H1 (cell line): ENCODE measurements around the gene TLCD2. TPM values are rescaled to one million over a fixed set of nuclear protein-coding genes. Genes with fewer than 3 reads are reported as not detected.

ENCODE experiments used
- CTCF ChIA-PET: fragments of 300-600 bp; sonication (Branson Sonifier 250); formaldehyde crosslinking; loops from one replicate; lab custom pipeline; 2021; ENCODE audit not compliant: partially characterized antibody; lab: Charles Lee
- POLR2A ChIA-PET: fragments of 300-600 bp; sonication (Branson Sonifier 250); formaldehyde crosslinking; loops from one replicate; lab custom pipeline; 2021; ENCODE audit warnings: inconsistent platforms; ENCODE audit not compliant: partially characterized antibody; lab: Charles Lee
- DNase-seq, 2 experiments: peaks; one replicate each; pipeline versions ENCODE4 v3.0.0 to v3.0.0-alpha.2; 2010 to 2022; ENCODE audit warnings: low spot score in 2 of 2, low read depth in 1 of 2, mixed read lengths in 1 of 2
- FAIRE-seq: peaks from 2 replicates; lab custom pipeline; 2011; peaks lifted over from hg19 to GRCh38; lab: Jason Lieb, UNC
- H2AFZ ChIP-seq: 2 replicates; pipeline ENCODE4 v1.8.1; 2012; ENCODE audit warnings: low read length, inconsistent platforms
- H2AK5ac ChIP-seq: 2 replicates; pipeline ENCODE4 v1.6.1; 2013; ENCODE audit warnings: low read depth, low read length
- H2BK120ac ChIP-seq: replicated peaks from 2 replicates; pipeline ENCODE3; 2013; ENCODE audit warnings: low read depth, low read length, inconsistent platforms
- H2BK12ac ChIP-seq: 2 replicates; pipeline ENCODE4 v1.6.1; 2013; ENCODE audit warnings: low read depth, low read length
- H2BK15ac ChIP-seq: 2 replicates; pipeline ENCODE4 v1.6.1; 2013; ENCODE audit warnings: low read length
- H2BK20ac ChIP-seq: 2 replicates; pipeline ENCODE4 v1.6.1; 2013; ENCODE audit warnings: low read length
- H2BK5ac ChIP-seq: 2 replicates; pipeline ENCODE4 v1.6.1; 2013; ENCODE audit warnings: low read depth, low read length
- H3K14ac ChIP-seq: 2 replicates; pipeline ENCODE4 v1.6.1; 2013; ENCODE audit warnings: inconsistent platforms; ENCODE audit not compliant: insufficient read length
- H3K18ac ChIP-seq: 2 replicates; pipeline ENCODE4 v1.6.1; 2013; ENCODE audit warnings: low read length; ENCODE audit errors: extremely low read depth
- H3K23ac ChIP-seq: 2 replicates; pipeline ENCODE4 v1.6.1; 2013; ENCODE audit warnings: inconsistent platforms; ENCODE audit not compliant: insufficient read length
- H3K23me2 ChIP-seq: 2 replicates; pipeline ENCODE4 v1.6.1; 2013; ENCODE audit warnings: low read depth, low read length
- H3K27ac ChIP-seq: 2 replicates; pipeline ENCODE4 v1.6.1; 2011; ENCODE audit warnings: low read depth, low read length, inconsistent platforms
- H3K27me3 ChIP-seq, 4 experiments: replicated peaks in 1 of 4; 1 replicate in 1 of 4; 2 replicates in 3 of 4; pipeline versions ENCODE4 v1.6.1 to v1.8.1; 2011 to 2013; ENCODE audit warnings: low read length in 3 of 4, mild to moderate bottlenecking in 3 of 4, inconsistent platforms in 2 of 4, mixed read lengths in 2 of 4, moderate library complexity in 1 of 4; ENCODE audit not compliant: control insufficient read depth in 3 of 4, insufficient read depth in 3 of 4; ENCODE audit errors: extremely low read depth in 1 of 4
- H3K36me3 ChIP-seq, 4 experiments: 2 replicates each; pipeline versions ENCODE4 v1.6.1 to v1.8.1; 2011 to 2013; ENCODE audit warnings: mild to moderate bottlenecking in 4 of 4, low read length in 3 of 4, moderate library complexity in 2 of 4, control low read depth in 1 of 4, inconsistent platforms in 1 of 4; ENCODE audit not compliant: insufficient read depth in 4 of 4, control insufficient read depth in 2 of 4
- H3K4ac ChIP-seq: replicated peaks from 2 replicates; pipeline ENCODE3; 2013; ENCODE audit warnings: low read length, low read depth, mixed read lengths, inconsistent platforms; ENCODE audit not compliant: insufficient read length
- H3K4me1 ChIP-seq, 4 experiments: replicated peaks in 1 of 4; 1 replicate in 1 of 4; 2 replicates in 3 of 4; pipeline versions ENCODE4 v1.6.1 to v1.8.1; 2011 to 2013; ENCODE audit warnings: low read length in 3 of 4, inconsistent platforms in 2 of 4, mixed read lengths in 1 of 4; ENCODE audit not compliant: insufficient read depth in 4 of 4, control insufficient read depth in 3 of 4
- H3K4me2 ChIP-seq, 2 experiments: 2 replicates each; pipeline versions ENCODE4 v1.6.1 to v1.8.1; 2011 to 2013; ENCODE audit warnings: low read depth in 2 of 2, low read length in 2 of 2, control low read depth in 1 of 2, inconsistent platforms in 1 of 2, mild to moderate bottlenecking in 1 of 2; ENCODE audit not compliant: insufficient read depth in 1 of 2
- H3K4me3 ChIP-seq, 4 experiments: fragments of 200-600, 300-600 bp in 1 of 4; sonication (generic), shearing (Covaris generic), sonication (Bioruptor Twin) in 1 of 4; 2 replicates each; pipeline versions ENCODE4 v1.5.1 to v1.8.1; 2011 to 2016; ENCODE audit warnings: low read length in 4 of 4, low read depth in 3 of 4, control low read depth in 2 of 4, inconsistent platforms in 2 of 4, mild to moderate bottlenecking in 2 of 4, mixed read lengths in 1 of 4, moderate library complexity in 1 of 4; ENCODE audit not compliant: insufficient read depth in 2 of 4; ENCODE audit errors: extremely low read depth in 1 of 4
- H3K56ac ChIP-seq: replicated peaks from 2 replicates; pipeline ENCODE3; 2013; ENCODE audit warnings: low read depth, mild to moderate bottlenecking, mixed read lengths, low read length, inconsistent platforms; ENCODE audit not compliant: insufficient read length
- H3K79me1 ChIP-seq: 2 replicates; pipeline ENCODE4 v1.6.1; 2013; ENCODE audit warnings: low read depth, low read length, control low read depth
- H3K79me2 ChIP-seq, 2 experiments: 2 replicates each; pipeline versions ENCODE4 v1.6.1 to v1.8.1; 2012 to 2013; ENCODE audit warnings: low read length in 2 of 2, mild to moderate bottlenecking in 2 of 2, inconsistent platforms in 1 of 2; ENCODE audit not compliant: insufficient read depth in 2 of 2, control insufficient read depth in 1 of 2
- H3K9ac ChIP-seq, 4 experiments: replicated peaks in 1 of 4; 1 replicate in 1 of 4; 2 replicates in 3 of 4; pipeline versions ENCODE4 v1.6.1 to v1.8.1; 2011 to 2013; ENCODE audit warnings: low read depth in 3 of 4, low read length in 3 of 4, control low read depth in 2 of 4, mild to moderate bottlenecking in 2 of 4, moderate library complexity in 2 of 4, inconsistent platforms in 1 of 4; ENCODE audit errors: extremely low read depth in 1 of 4
- H3K9me3 ChIP-seq, 2 experiments: 2 replicates each; pipeline versions ENCODE4 v1.6.1 to v1.8.1; 2012 to 2013; ENCODE audit warnings: mild to moderate bottlenecking in 2 of 2, moderate library complexity in 2 of 2, control low read depth in 1 of 2, inconsistent platforms in 1 of 2, low read depth in 1 of 2, low read length in 1 of 2, mixed read lengths in 1 of 2; ENCODE audit not compliant: insufficient read depth in 2 of 2
- H4K20me1 ChIP-seq, 2 experiments: replicated peaks in 1 of 2; 2 replicates each; pipeline versions ENCODE3 to v1.8.1; 2011 to 2013; ENCODE audit warnings: inconsistent platforms in 2 of 2, low read length in 2 of 2, mild to moderate bottlenecking in 1 of 2; ENCODE audit not compliant: insufficient read depth in 2 of 2, control insufficient read depth in 1 of 2
- H4K5ac ChIP-seq: 2 replicates; pipeline ENCODE4 v1.6.1; 2013; ENCODE audit warnings: low read length, low read depth, mixed read lengths, inconsistent platforms; ENCODE audit not compliant: insufficient read length
- H4K8ac ChIP-seq: 2 replicates; pipeline ENCODE4 v1.8.0; 2013; ENCODE audit warnings: mild to moderate bottlenecking, moderate library complexity, low read length, inconsistent platforms; ENCODE audit not compliant: insufficient read depth; ENCODE audit errors: extremely low read depth
- H4K91ac ChIP-seq: replicated peaks from 2 replicates; pipeline ENCODE3; 2013; ENCODE audit warnings: low read length, mixed read lengths, inconsistent platforms; ENCODE audit not compliant: insufficient read length
- GABPA ChIP-seq: IDR thresholded peaks from 2 replicates; pipeline ENCODE4 v1.6.1; 2011; ENCODE audit warnings: mild to moderate bottlenecking, low read length, moderate library complexity, borderline replicate concordance; ENCODE audit not compliant: insufficient read depth
- JUND ChIP-seq: IDR thresholded peaks from 2 replicates; pipeline ENCODE4 v1.6.1; 2011; ENCODE audit warnings: mild to moderate bottlenecking, improper control_type of control experiment, low read length
- WGBS, 2 experiments: shearing (Covaris generic) in 1 of 2; methylation state at CpG; one replicate each; pipeline versions ENCODE4 v1.1.6 to v1.1.7; 2013 to 2015; ENCODE audit warnings: low lambda C conversion rate in 2 of 2, mixed read lengths in 2 of 2, inconsistent platforms in 1 of 2, low coverage in 1 of 2, missing lambda C conversion rate in 1 of 2; ENCODE audit not compliant: insufficient replicate concordance in 2 of 2, insufficient coverage in 1 of 2, insufficient read length in 1 of 2; ENCODE audit errors: extremely low coverage in 1 of 2, missing lambda C conversion rate in 1 of 2; 5-methylcytosine and 5-hydroxymethylcytosine counted together
- polyA plus RNA-seq, 7 experiments: library from polyadenylated mRNA; depleted of rRNA in 3 of 7; stranded (reverse) in 5 of 7; unstranded in 2 of 7; fragments of >200 nt in 5 of 7; fragments of 200-250 nt in 2 of 7; gene quantifications; 1 replicate in 5 of 7; 2 replicates in 1 of 7; 4 replicates in 1 of 7; pipeline versions ENCODE4 v1.2.1 to v1.2.3, GENCODE V29; 2011 to 2013; ENCODE audit warnings: missing spikeins in 2 of 7, mixed read lengths in 2 of 7
- total RNA-seq: library from RNA; stranded (reverse); fragmentation: NEBNext Ultra II Directional; extraction: Animal tissue kit (Norgen Biotek cat#: 25700); gene quantifications from 2 replicates; pipeline ENCODE4 v1.2.1, GENCODE V29; 2021

Gene TLCD2
- total and polyA plus RNA-seq, 2 of the 8 experiments (the other 6 are each of a cell fraction or from before 2014, with no cell fraction given), result 0.47 to 1.4 TPM

- H3K9me3 ChIP-seq, result peaks cover 0 to 2% of the 10 kb centered on the region in 2 experiments; a peak in 1 of 4 replicates
- no peak for DNase-seq
- no peak overlapping the region for H4K5ac ChIP-seq
- no peaks in the 10 kb centered on the region; the same call in 1 of the 2 replicates for H3K79me1 ChIP-seq
- no peak overlapping the region for H3K4ac ChIP-seq
- no peaks in the 10 kb centered on the region for H3K4me1 ChIP-seq
- ChIA-PET CTCF (interaction anchor here (0.6 to 5.9 kb wide), 4 partner anchors 9 to 1158 kb away, joined by 3 to 60 read pairs (median 6); partner anchors contain the start of gene RILP), POLR2A (interaction anchor here (1.3 to 1.9 kb wide), 3 partner anchors 11 to 20 kb away, joined by 3 to 15 read pairs (median 6); no protein-coding TSS in a partner anchor)
- peaks cover 11 to 15% of the 10 kb centered on the region in 2 experiments for H4K20me1 ChIP-seq
- H2AFZ ChIP-seq, result no peak overlapping the region
- no peak overlapping the region for H3K9ac ChIP-seq
- no peak overlapping the region for H3K27ac ChIP-seq
- H3K14ac ChIP-seq, result no peak overlapping the region
- WGBS, 2 experiments, result 96% methylated on average over 9 of the region's 9 CpGs; no CpG with 5 or more reads in 1 of the 2 experiments
- FAIRE-seq, result no peak
- no peaks in the 10 kb centered on the region for H3K27me3 ChIP-seq
- H2BK120ac ChIP-seq, result no peak overlapping the region
- H2AK5ac ChIP-seq, result no peak overlapping the region
- no peak overlapping the region for H3K4me3 ChIP-seq
- no peak overlapping the region for H3K56ac ChIP-seq
- H3K79me2 ChIP-seq, result no peaks in the 10 kb centered on the region
- H3K4me2 ChIP-seq, result no peak overlapping the region
- no peaks in the 10 kb centered on the region for H3K23me2 ChIP-seq
- no peak overlapping the region for H2BK12ac ChIP-seq
- no peak overlapping the region for H4K8ac ChIP-seq
- H2BK20ac ChIP-seq, result no peak overlapping the region
- H3K36me3 ChIP-seq, result peaks cover 64 to 95% (median 84%) of the 10 kb centered on the region in 4 experiments
- H2BK5ac ChIP-seq, result no peak overlapping the region
- H4K91ac ChIP-seq, result no peak overlapping the region
- H3K23ac ChIP-seq, result no peak overlapping the region
- TF ChIP-seq JUND (no peak), GABPA (no peak)
- H3K18ac ChIP-seq, result no peak overlapping the region
- no peak overlapping the region for H2BK15ac ChIP-seq
Observed at GRCh38 chr17:1658100-1658499, 52.1 kb downstream of the TLCD2 start.
